NCI-H460 (cell line): Measurements from ENCODE around the gene CACNA1A. TPM values are rescaled to one million over a fixed set of nuclear protein-coding genes. Genes with fewer than 3 reads are reported as not detected.
"Not testable (repeated sequence)": the region's sequence is repeated elsewhere in the genome, so short reads cannot be mapped to it uniquely, and the experiment has no call there.

ENCODE experiments used
- DNase-seq: peaks from one replicate; pipeline ENCODE4 v3.0.0-alpha.2; 2016; ENCODE audit warnings: low read depth; ENCODE audit errors: extremely low read depth
- total RNA-seq: library from RNA; depleted of rRNA; stranded (reverse); fragments of >200 nt; shearing (Covaris generic); gene quantifications from 2 replicates; pipeline ENCODE4 v1.2.3, GENCODE V29; 2014

The CACNA1A gene
- total RNA-seq, 1 experiment from 2014 or later = not detected

DNA sequence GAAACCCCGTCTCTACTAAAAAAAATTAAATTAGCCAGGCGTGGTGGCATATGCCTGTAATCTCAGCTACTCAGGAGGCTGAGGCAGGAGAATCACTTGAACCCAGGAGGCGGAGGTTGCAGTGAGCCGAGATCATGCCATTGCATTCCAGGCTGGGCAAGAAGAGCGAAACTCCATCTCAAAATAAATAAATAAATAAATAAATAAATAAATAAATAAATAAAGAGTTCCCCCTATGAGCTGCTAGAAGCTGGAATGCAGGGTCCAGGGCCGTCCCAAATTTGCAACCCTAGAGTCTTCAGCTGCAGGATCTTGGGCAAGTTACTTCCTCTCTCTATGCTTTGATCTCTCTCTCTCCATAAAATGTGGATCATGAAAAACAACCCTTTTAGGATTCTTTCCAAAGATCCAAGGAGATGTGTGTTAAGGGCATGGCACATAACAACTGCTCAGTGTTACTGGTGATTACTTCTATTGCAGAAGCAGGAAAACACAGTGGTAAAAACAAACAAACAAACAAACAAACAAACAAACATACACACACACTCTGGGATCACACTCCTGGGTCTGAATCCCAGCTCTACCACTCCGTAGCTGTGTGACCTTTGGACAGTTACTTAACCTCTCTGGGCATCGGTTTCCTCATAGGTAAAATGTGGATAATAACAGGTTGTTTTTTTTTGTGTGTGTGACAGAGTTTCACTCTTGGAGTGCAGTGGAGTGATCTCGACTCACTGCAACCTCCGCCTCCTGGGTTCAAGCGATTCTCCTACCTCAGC lies 78.8 kb downstream of the CACNA1A start:
- no peak for DNase-seq

DNA sequence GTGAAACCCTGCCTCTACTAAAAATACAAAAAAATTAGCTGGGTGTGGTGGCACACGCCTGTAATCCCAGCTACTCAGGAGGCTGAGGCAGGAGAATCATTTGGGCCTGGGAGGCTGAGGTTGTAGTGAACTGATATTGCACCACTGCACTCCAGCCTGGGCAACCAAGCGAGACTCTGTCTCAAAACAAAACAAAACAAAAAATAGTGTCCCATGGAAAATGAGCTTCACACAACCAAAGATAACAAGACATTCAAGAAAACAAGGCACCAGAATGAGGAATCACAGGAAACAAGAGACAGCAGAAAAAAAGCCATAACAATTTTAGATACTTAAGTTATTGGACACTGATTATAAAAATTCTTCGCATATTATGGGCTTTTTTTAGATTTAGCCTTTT lies 80.4 kb downstream of the CACNA1A start:
- DNase-seq = not testable (repeated sequence)

DNA sequence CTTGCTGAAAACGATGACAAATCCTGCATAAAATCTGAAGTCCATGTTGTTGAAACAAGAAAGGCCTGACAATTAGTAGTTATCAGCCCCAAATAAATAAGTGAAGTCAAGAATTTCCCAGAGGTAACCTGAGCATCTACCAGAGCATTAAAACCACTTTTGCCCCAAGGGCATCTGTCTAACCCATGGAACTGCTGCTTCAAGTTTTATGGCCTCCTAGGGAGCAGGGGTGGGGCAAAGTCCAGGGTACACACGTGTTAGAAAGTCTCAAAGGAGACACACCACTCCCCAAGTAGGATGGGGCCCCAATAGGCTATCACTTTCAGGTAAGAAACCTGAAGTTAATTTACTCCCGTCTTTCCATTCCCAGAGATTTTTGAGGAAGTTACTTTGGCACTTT lies 81.1 kb downstream of the CACNA1A start:
- no peak for DNase-seq

DNA sequence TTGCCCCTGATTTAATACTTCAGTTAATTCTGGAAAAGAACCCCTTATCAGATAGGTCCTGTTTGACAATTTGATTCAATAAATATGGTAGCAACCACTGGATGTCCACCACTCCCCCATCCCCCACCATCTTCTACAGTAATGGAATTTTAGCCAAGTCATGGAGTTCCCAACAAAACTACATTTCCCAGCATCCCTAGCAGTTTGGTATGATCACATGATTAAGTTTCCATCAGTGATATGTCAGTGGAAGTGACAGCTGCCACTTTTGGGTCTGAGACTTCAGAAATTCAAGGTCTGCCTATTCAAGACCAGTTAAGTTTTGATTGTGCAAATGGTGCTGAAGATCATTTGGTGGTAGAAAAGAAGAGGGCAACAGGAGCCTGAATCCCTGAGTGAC lies 85.5 kb downstream of the CACNA1A start:
- DNase-seq = no peak

DNA sequence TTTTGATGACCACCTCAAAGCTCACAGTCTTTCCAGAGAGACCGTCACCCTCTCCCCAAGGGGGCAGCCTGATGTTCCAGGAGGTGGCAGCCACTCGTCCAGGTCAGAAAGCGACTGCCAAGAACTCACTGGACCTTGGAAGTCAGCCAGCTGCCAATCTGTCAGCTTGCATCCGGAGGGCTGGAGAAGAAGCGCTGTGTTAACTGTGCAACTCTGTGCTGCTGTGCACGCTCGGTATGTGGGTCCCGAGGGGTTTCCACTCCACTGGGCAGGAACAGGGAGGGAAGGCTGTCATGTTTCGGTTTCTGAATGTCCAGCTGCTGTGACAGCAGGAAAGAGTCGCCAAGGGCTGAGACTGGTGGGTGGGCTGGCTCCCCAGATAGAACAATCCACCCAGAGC lies 89.2 kb downstream of the CACNA1A start:
- no peak for DNase-seq

DNA sequence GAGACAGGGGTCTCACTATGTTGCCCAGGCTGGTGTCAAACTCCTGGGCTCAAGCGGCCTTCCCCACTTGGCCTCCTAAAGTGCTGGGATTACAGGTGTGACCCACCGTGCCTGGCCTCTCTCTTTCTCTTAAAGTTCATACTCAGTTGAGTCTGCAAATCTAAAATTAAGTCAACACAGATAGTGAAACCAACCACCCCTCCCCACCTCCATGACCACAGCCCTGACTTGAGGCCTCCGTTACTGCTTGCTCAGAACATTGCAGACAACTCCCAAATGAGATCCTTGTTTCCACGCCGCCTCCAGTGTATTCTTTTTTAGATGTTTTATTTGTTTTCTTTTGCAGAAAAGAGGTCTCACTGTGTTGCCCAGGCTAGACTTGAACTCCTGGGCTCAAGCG lies 94.4 kb downstream of the CACNA1A start:
- DNase-seq = no peak

DNA sequence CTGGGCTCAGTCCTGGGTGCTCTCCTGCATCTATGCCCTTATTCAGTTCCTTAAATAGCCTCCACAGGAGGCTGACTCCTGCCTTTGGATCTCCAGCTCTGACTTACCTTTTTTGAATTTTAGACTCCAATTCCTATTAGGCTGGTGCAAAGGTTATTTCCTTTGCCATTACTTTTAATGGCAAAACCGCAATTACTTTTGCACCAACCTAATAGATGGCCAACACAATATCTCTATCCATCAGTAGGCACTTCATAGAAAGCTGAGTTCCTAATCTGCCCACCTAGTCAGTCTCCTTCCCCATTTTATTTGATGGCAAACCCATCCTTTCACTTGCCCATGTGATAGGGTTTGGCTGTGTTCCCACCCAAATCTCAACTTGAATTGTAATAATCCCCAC lies 95.3 kb downstream of the CACNA1A start:
- no peak for DNase-seq

DNA sequence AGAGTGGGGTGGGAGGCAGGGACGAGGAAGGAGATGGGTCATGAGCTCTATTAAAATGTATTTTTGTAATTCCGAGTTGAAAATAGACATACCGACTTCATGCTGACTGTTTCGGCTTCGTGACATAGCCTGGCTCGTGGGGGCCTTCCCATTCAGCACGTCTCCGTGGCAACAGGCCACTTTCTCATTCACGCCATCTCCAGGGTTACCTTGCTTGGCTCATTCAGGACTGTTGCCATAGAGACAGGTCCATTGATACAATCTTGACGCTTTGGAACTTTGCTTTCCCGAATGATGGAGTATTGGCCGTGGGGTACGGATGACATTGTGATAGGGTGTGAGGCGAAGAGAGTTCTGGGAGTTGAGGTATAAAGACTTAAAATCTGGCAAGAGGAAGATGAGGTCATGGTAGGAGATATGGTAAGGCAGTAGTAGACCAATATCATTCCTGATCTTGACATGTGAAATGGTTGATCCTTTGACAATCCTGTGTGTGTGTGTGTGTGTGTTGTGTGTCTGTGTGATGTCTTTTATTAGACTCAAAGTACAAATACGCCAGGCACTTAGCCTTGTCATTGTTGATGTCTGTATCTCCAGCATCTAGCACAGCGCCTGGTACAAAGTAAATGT lies 97.3 kb downstream of the CACNA1A start:
- no peak for DNase-seq

DNA sequence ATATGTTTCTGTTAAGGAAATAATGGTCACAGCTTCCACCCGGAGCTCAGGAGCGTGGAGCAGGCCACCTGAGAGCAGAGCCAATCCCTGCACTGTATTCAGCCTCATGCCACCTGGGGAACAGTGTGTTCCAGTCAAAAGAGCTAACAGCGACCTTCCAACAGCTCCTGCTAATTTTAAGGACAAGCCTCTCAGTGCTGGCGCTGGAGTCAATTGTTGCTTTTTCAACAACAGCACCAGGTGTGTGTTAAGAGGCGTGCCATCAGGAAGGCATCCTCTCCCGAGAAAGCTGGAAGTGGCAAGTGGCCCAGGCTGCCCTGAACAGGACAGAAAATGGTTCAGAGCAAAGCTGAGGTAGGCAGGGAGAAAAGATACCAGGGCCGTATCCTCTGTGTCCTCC lies 102.0 kb downstream of the CACNA1A start:
- DNase-seq = no peak

DNA sequence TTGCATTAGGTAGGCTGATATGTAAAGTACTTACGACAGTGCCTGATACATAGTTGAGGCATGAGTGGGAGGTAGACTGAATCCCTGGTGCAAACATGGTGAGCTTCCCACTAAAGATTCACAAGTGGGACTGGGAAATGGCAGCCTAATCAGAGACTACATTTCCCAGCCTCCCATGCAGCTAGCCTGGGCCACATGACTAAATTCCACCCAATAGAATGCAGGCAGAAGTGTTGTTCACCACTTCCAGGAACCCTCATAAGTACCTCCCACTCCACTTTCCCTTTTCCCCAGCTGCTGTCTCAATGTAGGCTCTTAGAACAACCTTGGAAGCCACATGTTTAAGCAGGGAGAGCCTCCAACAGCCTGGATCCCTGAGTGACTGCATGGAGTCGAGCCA lies 104.9 kb downstream of the CACNA1A start:
- no peak for DNase-seq

DNA sequence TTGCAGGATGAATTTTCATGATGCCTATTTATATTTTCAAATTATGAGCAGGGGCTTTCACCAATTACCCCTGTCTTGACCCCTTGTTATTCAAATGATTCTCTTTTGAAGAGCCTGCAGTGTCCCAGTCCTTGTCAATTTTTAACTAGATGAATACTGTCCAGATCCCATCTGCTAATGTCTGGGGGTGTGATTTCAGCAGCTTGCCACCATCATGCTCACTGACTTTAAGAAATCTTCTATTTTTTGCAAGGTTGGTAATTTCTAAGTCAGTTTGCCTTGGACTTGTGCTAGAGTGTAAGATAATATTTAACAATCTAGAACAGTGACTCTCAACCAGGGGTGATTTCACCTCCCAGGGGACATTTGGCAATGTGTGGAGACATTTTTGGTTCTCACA lies 106.0 kb downstream of the CACNA1A start:
- no peak for DNase-seq

DNA sequence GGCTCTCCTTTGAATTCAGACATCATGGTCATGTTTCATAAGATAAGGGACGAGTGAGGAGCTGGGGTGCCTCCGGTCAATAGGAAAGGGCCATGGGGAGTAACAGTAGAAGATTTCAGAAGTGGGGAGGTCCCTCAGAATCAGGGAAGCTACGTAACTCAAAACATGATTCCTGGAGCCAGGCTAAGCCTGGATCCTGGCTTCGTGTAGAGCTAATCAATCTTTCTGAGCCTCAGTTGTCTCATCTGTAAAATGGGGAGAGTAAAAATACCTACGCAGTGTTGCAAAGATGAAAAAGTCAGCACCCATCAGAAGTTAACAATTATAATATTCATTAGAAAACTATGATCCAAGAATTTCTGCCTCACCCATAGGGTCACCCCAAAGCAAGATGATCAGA lies 106.5 kb downstream of the CACNA1A start:
- DNase-seq = no peak

DNA sequence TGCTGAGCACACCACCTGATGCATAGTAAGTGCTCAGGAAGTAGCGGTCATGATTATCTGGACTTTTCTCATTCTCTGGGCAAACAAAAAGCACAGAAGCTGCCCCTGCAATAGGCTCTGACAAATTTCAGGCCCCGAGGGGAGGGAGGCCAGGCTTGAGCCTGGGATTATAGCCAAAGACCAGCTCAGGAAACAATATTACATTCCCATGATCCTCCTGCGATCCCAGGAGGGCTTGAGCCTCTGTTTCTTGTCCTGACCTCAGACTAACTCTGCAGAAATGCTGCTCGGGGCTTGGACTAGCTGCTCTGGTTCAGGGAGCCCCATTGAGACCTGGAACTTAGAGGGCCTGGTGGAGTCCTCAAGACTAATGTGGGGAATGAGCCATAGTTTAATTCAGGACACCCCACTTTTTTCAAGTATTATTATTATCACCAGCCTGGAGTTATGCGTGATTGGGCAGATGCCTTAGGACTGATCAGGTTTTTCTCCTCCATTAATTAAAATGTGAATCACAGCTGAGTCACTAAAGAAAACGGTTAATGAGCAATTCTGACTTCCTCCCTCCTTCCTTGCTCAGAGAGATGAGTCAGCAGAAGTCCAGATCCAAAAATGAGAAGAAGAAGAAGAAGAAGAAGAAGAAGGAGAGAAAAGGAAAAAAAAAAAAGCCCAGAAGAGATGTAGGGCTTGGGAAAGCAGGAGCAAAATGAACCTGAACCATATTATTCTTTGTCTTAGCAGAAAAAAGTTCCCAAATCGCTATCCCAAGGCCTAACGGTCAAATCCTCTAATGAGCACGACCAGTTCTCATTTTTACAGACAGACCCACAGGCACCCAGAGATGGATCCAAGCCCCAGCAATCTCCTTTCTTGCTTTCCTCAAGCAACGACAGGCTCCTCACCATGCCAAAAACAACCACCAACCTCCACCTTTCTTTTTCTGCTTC lies 107.2 kb downstream of the CACNA1A start:
- no peak for DNase-seq

DNA sequence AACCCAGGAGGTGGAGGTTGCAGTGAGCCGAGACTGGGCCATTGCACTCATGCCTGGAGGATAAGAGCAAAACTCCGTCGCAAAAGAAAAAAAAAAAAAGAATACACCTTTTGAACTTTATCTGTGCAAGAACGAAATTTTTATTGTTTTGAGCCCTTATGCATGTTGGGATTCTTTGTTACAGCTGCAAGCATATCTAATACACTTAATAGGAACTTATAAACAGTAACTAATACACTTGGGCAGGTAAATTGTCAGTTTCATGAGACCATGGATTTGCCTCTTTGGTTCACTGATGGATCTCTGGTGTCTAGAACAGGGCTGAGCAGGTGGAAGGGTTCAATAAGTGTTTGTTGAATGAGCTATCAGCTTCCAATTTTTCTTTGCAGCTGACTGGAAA lies 108.1 kb downstream of the CACNA1A start:
- no peak for DNase-seq

DNA sequence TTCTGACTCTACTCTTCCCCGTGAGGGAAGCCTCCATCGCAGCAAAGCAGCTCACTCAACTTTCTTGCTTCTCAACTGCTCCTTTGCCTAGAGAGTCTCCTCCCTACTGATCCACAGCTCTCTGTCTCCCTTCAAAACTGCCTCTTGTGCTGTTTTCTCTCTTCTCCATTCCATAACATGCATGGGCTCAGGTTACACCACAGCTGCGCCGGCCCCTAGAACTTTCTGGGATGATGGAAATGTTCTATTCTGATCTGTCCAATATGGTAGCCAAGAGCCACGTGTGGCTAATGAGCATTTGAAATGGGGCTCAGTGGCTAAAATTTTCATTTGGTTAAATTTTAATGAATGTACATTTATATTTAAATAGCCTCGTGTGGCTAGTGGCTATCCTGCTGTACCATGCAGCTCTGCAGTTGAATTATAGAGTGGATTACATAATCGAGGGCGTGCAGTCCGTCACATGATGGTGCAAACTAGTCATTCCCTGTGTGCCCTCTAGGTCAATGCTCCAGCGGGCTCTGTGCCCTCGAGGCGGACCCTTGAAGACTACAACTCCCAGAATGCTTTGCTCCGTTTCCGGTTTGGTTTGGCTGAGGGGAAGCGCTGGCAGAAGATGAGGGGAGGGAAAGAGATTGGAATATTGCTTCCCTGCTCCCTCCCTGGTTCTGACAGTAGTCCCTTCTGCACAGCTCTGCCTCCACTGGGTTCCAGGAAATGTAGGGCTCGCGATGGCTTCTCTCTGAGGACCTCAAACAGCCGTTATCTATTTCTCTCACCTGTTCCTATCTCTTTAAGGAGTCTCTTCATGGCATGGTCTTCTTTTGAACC lies 109.8 kb downstream of the CACNA1A start:
- DNase-seq = peak; percentile 9

DNA sequence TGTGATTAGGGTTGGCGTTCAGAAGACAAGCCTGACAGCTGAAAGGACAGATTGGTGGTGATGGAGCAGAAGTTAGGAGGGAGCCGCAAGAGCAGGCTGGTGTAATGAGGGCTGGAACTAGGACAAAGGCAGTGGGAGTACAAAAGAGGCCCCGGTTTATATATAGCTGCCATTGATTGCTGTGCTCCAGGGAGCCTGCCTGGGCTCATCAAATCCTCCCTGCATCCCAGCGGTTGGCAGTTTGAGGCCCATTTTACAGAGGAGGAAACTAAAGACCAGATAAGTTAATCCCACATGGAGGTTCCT lies 123.7 kb downstream of the CACNA1A start:
- no peak for DNase-seq

DNA sequence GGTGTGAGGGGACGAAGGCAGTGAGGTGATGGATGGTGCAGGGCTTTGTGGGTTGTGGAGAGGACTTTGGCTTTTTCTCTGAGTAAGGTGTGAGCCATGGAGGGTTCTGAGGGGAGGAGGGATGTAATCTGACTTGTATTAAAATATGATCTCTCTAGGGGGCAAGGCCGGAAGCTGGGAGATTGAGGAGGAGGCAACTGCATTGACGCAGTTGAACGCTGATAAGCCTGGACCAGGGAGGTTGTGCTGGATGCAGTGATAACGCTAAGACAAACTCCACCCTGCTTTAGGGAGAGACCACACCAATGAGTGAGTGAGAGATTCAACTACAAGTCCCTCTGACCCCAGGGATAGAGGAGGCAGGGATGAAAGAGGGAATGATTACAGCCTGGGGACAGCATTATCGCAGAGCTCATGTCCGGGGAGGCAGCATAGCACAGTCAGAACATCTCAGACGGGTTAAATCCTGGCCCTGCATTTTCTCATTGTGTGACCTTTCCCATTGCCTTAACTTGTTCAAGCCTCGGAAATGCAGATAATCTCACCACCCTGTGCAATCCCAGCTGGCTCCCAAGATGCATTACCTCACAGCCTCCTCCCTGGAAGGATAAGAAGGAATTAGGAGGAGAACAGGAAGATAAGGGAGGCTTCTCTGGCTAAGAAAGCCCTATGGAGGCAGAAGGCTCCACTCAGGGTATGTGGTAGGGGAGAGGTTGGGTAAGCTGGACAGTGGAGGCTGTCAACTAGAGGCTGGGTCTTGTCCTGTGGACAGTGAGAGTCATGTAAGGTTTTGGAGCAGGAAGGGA lies 124.2 kb downstream of the CACNA1A start:
- no peak for DNase-seq

DNA sequence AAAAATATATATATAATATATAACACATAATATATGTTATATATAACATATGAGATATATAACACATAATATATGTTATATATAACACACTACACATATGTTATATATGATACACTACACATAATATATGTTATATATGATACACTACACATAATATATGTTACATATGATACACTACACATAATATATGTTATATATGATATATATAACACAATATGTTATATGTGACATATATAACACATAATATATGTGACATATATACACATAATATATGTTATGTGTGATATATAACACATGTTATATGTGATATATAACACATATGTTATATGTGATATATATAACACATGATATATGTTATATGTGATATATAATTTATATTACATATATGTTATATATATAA lies 129.7 kb downstream of the CACNA1A start:
- DNase-seq = no peak

DNA sequence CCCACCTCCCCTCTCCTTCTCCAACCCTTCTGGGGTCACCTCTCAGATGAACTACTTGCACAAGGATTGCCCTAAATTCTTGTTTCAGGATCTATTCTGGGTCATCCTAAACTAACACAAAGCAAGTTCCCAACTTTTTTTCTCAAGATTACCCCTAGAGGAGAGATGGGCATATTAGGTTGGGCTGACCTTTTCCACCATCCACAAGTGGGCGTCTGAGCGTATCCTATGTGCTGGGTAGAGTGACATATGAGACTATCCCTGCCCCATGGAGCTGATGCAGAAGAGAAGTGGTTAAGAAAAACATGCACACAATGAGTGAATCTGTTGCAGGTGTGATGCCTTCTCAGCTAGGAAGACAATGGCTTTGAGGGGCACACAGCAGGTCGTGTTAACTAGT lies 132.7 kb downstream of the CACNA1A start:
- DNase-seq = no peak

DNA sequence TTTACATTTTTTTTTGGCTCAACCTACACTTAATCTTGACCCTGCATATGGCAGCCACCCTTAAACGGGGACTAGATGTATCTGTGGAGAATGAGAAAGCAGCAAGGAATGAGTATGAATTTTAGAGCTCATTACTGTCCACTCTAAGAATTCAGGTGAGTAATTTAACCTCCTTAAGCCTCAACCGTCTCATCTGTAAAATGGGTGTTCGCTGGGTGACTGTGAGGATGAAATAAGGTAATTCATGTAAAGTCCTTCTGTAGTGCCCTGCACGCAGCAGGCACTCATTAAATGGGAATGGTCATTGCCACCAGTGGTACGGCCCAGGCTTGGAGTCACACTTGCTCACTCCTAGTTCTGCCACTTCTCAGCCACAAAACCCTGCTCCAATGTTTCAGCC lies 135.3 kb downstream of the CACNA1A start:
- DNase-seq = no peak
